Activated CD8-positive, alpha-beta T cell treated with anti-CD3 and anti-CD28 coated beads for 36 hours (primary cell): ENCODE measurements around the gene CDKL1. TPM values are rescaled to one million over a fixed set of nuclear protein-coding genes. Genes with fewer than 3 reads are reported as not detected.

Experiments used
- ATAC-seq: fragments of 200-7000 bp; cut with Tn5 transposase; one replicate; pipeline ENCODE4 v1.10.0; 2021; ENCODE audit warnings: mild to moderate bottlenecking, moderate library complexity
- CTCF ChIA-PET: fragments of 350-600 bp; sonication (Branson Sonifier 250); formaldehyde crosslinking; loops from one replicate; lab custom pipeline; 2021; ENCODE audit warnings: antibody characterized with exemption; lab: Charles Lee
- POLR2A ChIA-PET: fragments of 350-600 bp; sonication (Branson Sonifier 250); formaldehyde crosslinking; loops from one replicate; lab custom pipeline; 2021; ENCODE audit warnings: antibody characterized with exemption; lab: Charles Lee
- DNase-seq: peaks from one replicate; pipeline ENCODE4 v3.0.0-alpha.2; 2020
- H3K27ac Mint-ChIP-seq: one replicate; pipeline ENCODE4 v1.8.0; 2021; ENCODE audit warnings: mild to moderate bottlenecking, mixed read lengths
- H3K27me3 Mint-ChIP-seq: one replicate; pipeline ENCODE4 v1.8.0; 2021; ENCODE audit warnings: mixed read lengths
- H3K36me3 Mint-ChIP-seq: one replicate; pipeline ENCODE4 v1.8.0; 2021; ENCODE audit warnings: low read depth, mixed read lengths
- H3K4me1 Mint-ChIP-seq: one replicate; pipeline ENCODE4 v1.8.0; 2021; ENCODE audit warnings: low read depth, mixed read lengths
- H3K4me3 Mint-ChIP-seq: one replicate; pipeline ENCODE4 v1.8.0; 2021; ENCODE audit warnings: mild to moderate bottlenecking, moderate library complexity, mixed read lengths
- H3K9me3 Mint-ChIP-seq: one replicate; pipeline ENCODE4 v1.8.0; 2021; ENCODE audit warnings: mixed read lengths
- intact Hi-C: fragments of 100-400 bp; cut with micrococcal nuclease; formaldehyde crosslinking; loops from one replicate; pipeline ENCODE4 v1.10.0; 2022
- total RNA-seq, 2 experiments: library from RNA; stranded (reverse); gene quantifications; one replicate each; pipeline ENCODE4 v1.2.3, GENCODE V29; 2021
- TF ChIP-seq, protein P1 (sequence below): fragments of 200-600 bp; IDR thresholded peaks from one replicate; pipeline ENCODE4 v1.8.0; 2022; ENCODE audit warnings: antibody characterized with exemption, mild to moderate bottlenecking

CDKL1 gene
- total RNA-seq, 2 experiments from 2014 or later, result 3.3 to 7.7 TPM

DNA sequence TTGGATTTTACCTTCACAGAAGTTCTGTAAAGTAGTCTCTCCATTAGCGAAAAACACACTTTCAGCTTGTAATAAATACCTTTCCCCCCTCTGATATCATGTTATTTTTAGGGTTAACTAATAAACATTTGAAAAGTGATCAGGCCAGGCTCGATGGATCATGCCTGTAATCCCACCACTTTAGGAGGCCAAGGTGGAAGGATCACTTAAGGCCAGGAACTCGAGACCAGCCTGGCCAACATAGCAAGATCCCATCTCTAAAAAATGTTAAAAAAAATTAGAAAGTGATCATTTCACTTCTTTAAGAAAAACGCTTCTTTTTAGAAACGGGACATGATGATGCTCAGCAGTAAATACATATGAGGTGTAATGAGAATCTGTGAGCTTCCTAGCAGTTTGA is 2.0 kb downstream of the CDKL1 start:
- ATAC-seq, result no peak
- H3K27ac Mint-ChIP-seq, result no peak overlapping the region
- H3K27me3 Mint-ChIP-seq, result peaks cover 5% of the 10 kb centered on the region
- CTCF ChIA-PET, result interaction anchor here (1.3 kb wide), 1 partner anchor 30 kb away, joined by 3 read pairs; no protein-coding TSS in a partner anchor
- no peak for DNase-seq
- no peak overlapping the region for H3K4me3 Mint-ChIP-seq
- POLR2A ChIA-PET, result no interaction called here
- intact Hi-C loops, result no loop called here
- H3K9me3 Mint-ChIP-seq, result no peaks in the 10 kb centered on the region
- TF ChIP-seq, protein P1, sequence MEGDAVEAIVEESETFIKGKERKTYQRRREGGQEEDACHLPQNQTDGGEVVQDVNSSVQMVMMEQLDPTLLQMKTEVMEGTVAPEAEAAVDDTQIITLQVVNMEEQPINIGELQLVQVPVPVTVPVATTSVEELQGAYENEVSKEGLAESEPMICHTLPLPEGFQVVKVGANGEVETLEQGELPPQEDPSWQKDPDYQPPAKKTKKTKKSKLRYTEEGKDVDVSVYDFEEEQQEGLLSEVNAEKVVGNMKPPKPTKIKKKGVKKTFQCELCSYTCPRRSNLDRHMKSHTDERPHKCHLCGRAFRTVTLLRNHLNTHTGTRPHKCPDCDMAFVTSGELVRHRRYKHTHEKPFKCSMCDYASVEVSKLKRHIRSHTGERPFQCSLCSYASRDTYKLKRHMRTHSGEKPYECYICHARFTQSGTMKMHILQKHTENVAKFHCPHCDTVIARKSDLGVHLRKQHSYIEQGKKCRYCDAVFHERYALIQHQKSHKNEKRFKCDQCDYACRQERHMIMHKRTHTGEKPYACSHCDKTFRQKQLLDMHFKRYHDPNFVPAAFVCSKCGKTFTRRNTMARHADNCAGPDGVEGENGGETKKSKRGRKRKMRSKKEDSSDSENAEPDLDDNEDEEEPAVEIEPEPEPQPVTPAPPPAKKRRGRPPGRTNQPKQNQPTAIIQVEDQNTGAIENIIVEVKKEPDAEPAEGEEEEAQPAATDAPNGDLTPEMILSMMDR, result no peak
- H3K36me3 Mint-ChIP-seq, result peaks cover 2% of the 10 kb centered on the region
- H3K4me1 Mint-ChIP-seq, result peaks cover 10% of the 10 kb centered on the region

DNA sequence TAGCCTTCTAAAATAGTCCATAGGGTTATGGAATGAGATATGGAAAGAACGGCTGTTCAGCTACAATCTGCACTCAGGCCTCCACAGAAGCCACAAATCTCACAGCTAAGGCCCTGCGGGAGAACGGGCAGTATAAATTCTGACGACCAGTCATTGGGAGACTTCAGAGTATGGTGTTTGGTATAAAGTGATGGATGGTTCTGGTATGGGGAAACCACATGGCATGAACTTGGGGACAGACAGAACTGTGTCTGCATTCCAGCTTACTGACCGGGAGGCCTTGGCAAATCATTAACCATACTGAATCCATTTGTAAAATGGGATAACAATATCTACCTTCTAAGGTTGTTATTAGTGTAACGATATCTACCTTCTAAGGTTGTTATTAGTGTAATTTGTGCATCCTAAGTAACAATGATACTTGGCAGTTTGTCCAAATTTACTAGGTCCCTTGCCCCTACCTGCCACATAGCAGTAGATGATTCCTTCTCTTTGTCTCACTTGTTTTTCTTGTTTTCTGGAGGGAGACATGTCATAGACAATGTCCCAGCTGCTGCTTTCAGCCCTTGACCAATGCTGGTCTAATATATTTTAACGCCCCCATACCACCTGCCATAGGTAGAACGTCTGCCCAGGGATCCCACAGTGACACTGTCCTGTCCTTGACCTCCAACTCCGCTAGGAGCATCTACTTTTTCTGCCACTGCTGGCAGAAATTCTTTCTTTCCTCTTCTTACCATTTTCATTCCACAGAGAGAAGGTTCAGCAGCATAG is 6.8 kb downstream of the CDKL1 start:
- Mint-ChIP-seq H3K27ac (no peak overlapping the region), H3K4me3 (no peak overlapping the region), H3K9me3 (no peaks in the 10 kb centered on the region), H3K27me3 (no peaks in the 10 kb centered on the region), H3K36me3 (no peaks in the 10 kb centered on the region), H3K4me1 (no peaks in the 10 kb centered on the region)
- TF ChIP-seq, protein P1, result no peak
- DNase-seq (no peak), ATAC-seq (no peak)
- ChIA-PET CTCF (no interaction called here), POLR2A (no interaction called here)
- intact Hi-C loops, result no loop called here

DNA sequence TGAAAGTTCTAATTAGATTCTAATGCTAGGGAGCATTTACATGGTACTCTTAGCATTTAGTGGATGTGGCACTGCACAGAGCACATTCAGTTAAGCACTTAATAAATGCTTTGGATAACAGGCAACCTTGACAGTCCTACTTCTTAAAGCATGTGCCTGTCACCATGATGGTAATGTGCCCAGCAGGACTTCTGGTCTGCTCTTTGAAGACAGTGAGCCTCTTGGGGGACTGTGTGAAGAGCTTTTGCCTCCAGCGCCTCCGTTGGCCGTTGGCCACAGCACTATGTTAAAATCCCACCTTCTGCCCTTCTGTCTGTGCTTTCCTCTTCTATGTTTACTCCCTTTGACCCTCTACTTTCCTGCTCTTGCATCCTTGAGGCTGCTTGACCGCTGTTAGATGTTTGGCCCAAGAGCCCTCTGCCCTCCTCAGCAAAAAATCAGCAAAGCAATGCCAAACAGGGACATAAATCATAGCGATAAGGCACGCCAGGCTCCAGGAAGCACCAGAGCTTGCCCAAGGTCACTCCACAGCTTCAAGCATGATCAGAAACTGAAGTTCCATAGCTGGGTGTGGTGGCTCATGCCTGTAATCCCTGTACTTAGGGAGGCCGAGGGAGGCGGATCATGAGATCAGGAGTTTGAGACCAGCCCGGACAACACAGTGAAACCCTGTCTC is 8.3 kb downstream of the CDKL1 start:
- Mint-ChIP-seq H3K9me3 (no peaks in the 10 kb centered on the region), H3K4me3 (no peak overlapping the region), H3K4me1 (no peaks in the 10 kb centered on the region), H3K27ac (no peak overlapping the region), H3K36me3 (no peaks in the 10 kb centered on the region), H3K27me3 (no peaks in the 10 kb centered on the region)
- TF ChIP-seq, protein P1, result no peak
- DNase-seq (no peak), ATAC-seq (no peak)
- ChIA-PET POLR2A (no interaction called here), CTCF (no interaction called here)
- intact Hi-C loops, result no loop called here

DNA sequence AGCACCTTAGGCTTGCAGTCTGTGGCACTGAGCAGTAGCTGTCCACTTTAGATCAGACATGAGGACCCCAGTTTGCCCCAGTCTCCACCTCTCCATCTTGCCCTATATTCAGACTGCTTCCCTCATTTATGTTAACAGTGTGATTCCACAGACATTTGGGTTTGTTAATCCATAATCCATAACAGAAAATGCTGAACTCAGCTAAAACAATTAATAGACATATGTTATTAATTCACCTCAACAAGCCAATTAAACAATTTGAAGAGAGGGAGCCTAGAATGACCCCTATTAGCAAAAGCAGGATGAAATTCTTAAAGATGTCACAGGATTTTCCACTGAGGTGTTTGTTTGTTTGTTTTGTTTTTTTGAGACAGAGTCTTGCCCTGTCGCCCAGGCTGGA is 9.1 kb downstream of the CDKL1 start:
- H3K36me3 Mint-ChIP-seq, result no peaks in the 10 kb centered on the region
- DNase-seq (no peak), ATAC-seq (no peak)
- POLR2A ChIA-PET, result no interaction called here
- H3K9me3 Mint-ChIP-seq, result no peaks in the 10 kb centered on the region
- TF ChIP-seq, protein P1, result no peak
- CTCF ChIA-PET, result no interaction called here
- no peak overlapping the region for H3K4me3 Mint-ChIP-seq
- no peaks in the 10 kb centered on the region for H3K27me3 Mint-ChIP-seq
- no peaks in the 10 kb centered on the region for H3K4me1 Mint-ChIP-seq
- intact Hi-C loops, result no loop called here
- no peak overlapping the region for H3K27ac Mint-ChIP-seq

DNA sequence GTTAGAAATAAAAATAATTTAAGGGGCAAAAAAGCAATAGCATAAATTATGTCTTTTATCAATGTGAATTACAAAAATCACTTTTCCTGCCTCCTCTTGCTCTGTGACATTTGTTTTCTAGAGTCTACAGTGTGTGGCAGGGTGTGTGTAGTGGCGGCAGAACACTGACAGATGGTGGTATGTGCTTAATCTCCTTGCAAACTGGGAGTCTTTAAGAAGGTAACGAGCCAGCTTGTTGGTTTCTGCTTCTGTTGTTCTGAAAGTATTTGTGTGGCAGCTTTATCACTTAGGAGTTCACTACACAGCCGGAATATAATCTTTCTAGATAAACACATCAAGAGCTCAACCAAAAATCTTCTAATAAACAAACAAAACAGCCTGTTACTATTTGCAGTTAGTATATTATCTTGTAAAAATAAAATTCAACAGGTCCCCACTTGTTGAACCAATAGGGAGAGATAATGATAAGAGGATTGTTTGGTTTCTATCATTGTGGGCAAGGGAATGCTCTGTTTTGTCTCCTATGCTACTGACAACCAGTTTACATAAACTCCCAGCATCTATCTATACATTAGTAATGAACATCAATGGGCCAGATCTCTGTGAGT is 13.0 kb downstream of the CDKL1 start:
- no peak overlapping the region for H3K4me3 Mint-ChIP-seq
- ATAC-seq (no peak), DNase-seq (no peak)
- ChIA-PET POLR2A (no interaction called here), CTCF (no interaction called here)
- H3K36me3 Mint-ChIP-seq, result no peaks in the 10 kb centered on the region
- H3K4me1 Mint-ChIP-seq, result no peaks in the 10 kb centered on the region
- intact Hi-C loops, result no loop called here
- TF ChIP-seq, protein P1, result no peak
- no peak overlapping the region for H3K27ac Mint-ChIP-seq
- H3K27me3 Mint-ChIP-seq, result no peaks in the 10 kb centered on the region
- no peaks in the 10 kb centered on the region for H3K9me3 Mint-ChIP-seq
